GM12874 (cell line): Measurements from ENCODE around the gene PNLIPRP3.

Experiments
- CTCF ChIP-seq: IDR thresholded peaks from 2 replicates; pipeline ENCODE4 v1.5.1; 2011; ENCODE audit warnings: low read depth, mild to moderate bottlenecking, control low read depth, low read length, moderate library complexity; ENCODE audit not compliant: insufficient read depth

Gene PNLIPRP3

GRCh38 chr10:116403740-116404250 lies 23.9 kb upstream of the PNLIPRP3 start:
- no peak for TF ChIP-seq CTCF

- no peak for TF ChIP-seq CTCF
Measured at GRCh38 chr10:116408719-116409118, 18.9 kb upstream of the PNLIPRP3 start.

GRCh38 chr10:116410351-116410750 lies 17.3 kb upstream of the PNLIPRP3 start:
- TF ChIP-seq CTCF = no peak

GRCh38 chr10:116417821-116418220 lies 9.8 kb upstream of the PNLIPRP3 start:
- TF ChIP-seq CTCF = no peak

GRCh38 chr10:116418389-116418788 lies 9.3 kb upstream of the PNLIPRP3 start:
- no peak for TF ChIP-seq CTCF

- TF ChIP-seq CTCF = no peak
Measured at GRCh38 chr10:116421815-116422214, 5.8 kb upstream of the PNLIPRP3 start.

GRCh38 chr10:116429288-116429977 lies 1.8 kb downstream of the PNLIPRP3 start:
- no peak for TF ChIP-seq CTCF
